GM10266 (cell line): Measurements from ENCODE around the gene TOMM34.

Experiments used
- DNase-seq: peaks from one replicate; pipeline ENCODE4 v3.0.0; 2012; ENCODE audit errors: extremely low spot score
- CTCF ChIP-seq: IDR thresholded peaks from 2 replicates; pipeline ENCODE4 v1.5.1; 2012; ENCODE audit warnings: mild to moderate bottlenecking, low read depth; ENCODE audit not compliant: control insufficient read depth, insufficient read depth; ENCODE audit errors: missing control alignments

Gene TOMM34

GRCh38 chr20:44930517-44931168 is 29.6 kb downstream of the TOMM34 start:
- no peak for DNase-seq
- TF ChIP-seq CTCF = no peak

- DNase-seq = no peak
- TF ChIP-seq CTCF = no peak
Measured at GRCh38 chr20:44928595-44928994, 31.6 kb downstream of the TOMM34 start.

DNA sequence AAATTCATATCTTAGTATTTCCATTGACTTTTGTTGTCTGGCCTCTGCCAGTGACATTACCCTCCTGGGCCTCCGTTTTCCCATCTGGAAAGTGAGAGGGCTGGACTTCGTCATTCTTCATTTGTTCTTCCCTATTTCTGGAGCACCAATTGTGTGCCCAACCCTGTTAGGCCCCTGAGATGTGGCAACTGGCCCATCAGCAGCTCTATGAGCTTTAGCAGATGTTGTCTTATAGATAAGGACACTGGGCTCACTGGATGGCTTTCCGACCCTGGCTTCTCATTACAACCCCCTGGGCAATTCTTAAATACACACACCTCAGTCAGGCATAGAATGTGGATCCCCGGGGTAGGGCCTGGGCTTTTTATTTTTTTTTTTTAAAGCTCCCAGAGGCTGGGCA is 35.7 kb downstream of the TOMM34 start:
- no peak for TF ChIP-seq CTCF
- no peak for DNase-seq

GRCh38 chr20:44921447-44921846 is 38.8 kb downstream of the TOMM34 start:
- no peak for TF ChIP-seq CTCF
- DNase-seq = no peak

GRCh38 chr20:44918761-44919160 is 41.4 kb downstream of the TOMM34 start:
- DNase-seq = no peak
- no peak for TF ChIP-seq CTCF

DNA sequence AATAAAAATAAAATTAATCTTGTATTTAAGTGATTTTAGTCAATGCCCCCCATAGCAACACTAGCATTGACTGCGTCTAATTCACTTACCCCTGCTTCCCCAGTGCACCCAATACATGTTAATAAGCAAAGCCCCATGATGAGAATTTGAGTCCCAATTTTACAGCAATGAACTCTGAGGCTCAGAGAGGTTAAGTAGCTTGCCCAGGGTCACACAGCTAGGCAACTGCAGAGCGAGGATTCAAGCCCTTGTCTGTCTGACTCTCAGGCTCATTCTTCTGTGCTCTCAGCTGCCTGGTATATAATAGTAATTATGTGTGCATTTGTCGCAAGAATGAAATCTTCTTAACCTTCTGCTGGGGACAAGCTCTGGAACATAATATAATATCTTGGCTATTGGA is 41.9 kb downstream of the TOMM34 start:
- no peak for TF ChIP-seq CTCF
- no peak for DNase-seq

GRCh38 chr20:44917399-44917798 is 42.8 kb downstream of the TOMM34 start:
- DNase-seq = no peak
- TF ChIP-seq CTCF = no peak
